ENCODE results near the gene TMEM247. TPM values are rescaled to one million over a fixed set of nuclear protein-coding genes. Genes with fewer than 3 reads are reported as not detected.

TMEM247 gene
- total and polyA plus RNA-seq, 2 donors from 2014 or later: not detected

DNA sequence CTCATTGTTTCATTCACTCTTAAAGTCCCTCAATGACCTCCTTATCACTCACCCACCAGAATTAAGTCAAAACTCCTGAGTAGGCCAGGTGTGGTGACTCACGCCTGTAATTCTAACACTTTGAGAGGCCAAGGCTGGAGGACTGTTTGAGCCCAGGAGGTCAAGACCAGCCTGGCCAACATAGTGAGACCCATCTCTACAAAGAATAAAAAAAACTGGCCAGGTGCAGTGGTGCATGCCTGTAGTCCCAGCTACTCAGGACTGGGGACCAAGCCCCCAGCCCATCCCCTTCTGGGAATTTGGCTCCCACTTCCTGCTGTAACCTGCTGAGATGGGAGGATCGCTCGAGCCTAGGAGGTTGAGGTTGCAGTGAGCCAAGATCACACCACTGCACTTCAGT, 28.9 kb downstream of the TMEM247 start:
- Histone ChIP-seq H3K4me1 (ENCODE audit: control insufficient read depth in 2 of 3, insufficient read depth in 2 of 3, low read depth in 1 of 3, low read length in 3 of 3) (no peaks in the 10 kb centered on the region), H3K9me3 (ENCODE audit: control insufficient read depth in 2 of 3, insufficient read depth in 1 of 3, low read length in 3 of 3) (no peaks in the 10 kb centered on the region), H3K4me3 (ENCODE audit: low read length in 3 of 3) (no peak overlapping the region), H3K36me3 (ENCODE audit: control insufficient read depth in 2 of 3, insufficient read depth in 3 of 3, low read length in 3 of 3) (no peaks in the 10 kb centered on the region), H3K27me3 (ENCODE audit: control insufficient read depth, insufficient read depth, low read length) (no peaks in the 10 kb centered on the region), H3K27ac (ENCODE audit: low read depth in 2 of 2, low read length in 2 of 2) (no peak overlapping the region), H3K9ac (ENCODE audit: low read length in 3 of 3) (no peak overlapping the region)
- TF ChIP-seq, protein P1, sequence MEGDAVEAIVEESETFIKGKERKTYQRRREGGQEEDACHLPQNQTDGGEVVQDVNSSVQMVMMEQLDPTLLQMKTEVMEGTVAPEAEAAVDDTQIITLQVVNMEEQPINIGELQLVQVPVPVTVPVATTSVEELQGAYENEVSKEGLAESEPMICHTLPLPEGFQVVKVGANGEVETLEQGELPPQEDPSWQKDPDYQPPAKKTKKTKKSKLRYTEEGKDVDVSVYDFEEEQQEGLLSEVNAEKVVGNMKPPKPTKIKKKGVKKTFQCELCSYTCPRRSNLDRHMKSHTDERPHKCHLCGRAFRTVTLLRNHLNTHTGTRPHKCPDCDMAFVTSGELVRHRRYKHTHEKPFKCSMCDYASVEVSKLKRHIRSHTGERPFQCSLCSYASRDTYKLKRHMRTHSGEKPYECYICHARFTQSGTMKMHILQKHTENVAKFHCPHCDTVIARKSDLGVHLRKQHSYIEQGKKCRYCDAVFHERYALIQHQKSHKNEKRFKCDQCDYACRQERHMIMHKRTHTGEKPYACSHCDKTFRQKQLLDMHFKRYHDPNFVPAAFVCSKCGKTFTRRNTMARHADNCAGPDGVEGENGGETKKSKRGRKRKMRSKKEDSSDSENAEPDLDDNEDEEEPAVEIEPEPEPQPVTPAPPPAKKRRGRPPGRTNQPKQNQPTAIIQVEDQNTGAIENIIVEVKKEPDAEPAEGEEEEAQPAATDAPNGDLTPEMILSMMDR (IDR thresholded peaks at IDR 0.05; ENCODE audit: borderline replicate concordance, extremely low read depth, insufficient read depth): no peak
- intact Hi-C loops (cut with DNase I): no loop called here
- no peak for DNase-seq
- FAIRE-seq: no peak

DNA sequence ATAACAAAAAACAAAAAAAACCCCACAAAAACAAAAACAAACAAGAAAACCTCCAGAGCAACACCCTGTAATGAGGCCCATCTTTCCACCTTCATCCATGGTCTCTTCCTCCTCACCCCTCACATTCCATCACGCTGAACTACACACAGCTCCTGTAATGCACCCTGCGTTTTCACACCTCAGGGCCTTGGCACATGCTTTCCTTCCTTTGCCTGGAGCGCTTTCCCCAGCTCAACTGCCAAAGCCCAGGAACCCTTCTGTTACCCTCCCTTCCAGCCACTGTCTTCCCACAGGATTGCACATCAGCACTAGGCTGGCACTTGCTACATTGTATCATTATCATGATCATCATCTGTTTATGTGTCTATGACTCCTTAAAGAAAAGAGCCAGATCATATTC, 29.4 kb downstream of the TMEM247 start:
- Histone ChIP-seq H3K9me3 (ENCODE audit: control insufficient read depth in 2 of 3, insufficient read depth in 1 of 3, low read length in 3 of 3) (no peaks in the 10 kb centered on the region), H3K4me3 (ENCODE audit: low read length in 3 of 3) (no peak overlapping the region), H3K9ac (ENCODE audit: low read length in 3 of 3) (no peak overlapping the region), H3K4me1 (ENCODE audit: control insufficient read depth in 2 of 3, insufficient read depth in 2 of 3, low read depth in 1 of 3, low read length in 3 of 3) (no peaks in the 10 kb centered on the region), H3K27me3 (ENCODE audit: control insufficient read depth, insufficient read depth, low read length) (no peaks in the 10 kb centered on the region), H3K27ac (ENCODE audit: low read depth in 2 of 2, low read length in 2 of 2) (no peak overlapping the region), H3K36me3 (ENCODE audit: control insufficient read depth in 2 of 3, insufficient read depth in 3 of 3, low read length in 3 of 3) (no peaks in the 10 kb centered on the region)
- DNase-seq (no peak), FAIRE-seq (no peak)
- TF ChIP-seq, protein P1 (IDR thresholded peaks at IDR 0.05; ENCODE audit: borderline replicate concordance, extremely low read depth, insufficient read depth): no peak
- intact Hi-C loops (cut with DNase I): no loop called here

DNA sequence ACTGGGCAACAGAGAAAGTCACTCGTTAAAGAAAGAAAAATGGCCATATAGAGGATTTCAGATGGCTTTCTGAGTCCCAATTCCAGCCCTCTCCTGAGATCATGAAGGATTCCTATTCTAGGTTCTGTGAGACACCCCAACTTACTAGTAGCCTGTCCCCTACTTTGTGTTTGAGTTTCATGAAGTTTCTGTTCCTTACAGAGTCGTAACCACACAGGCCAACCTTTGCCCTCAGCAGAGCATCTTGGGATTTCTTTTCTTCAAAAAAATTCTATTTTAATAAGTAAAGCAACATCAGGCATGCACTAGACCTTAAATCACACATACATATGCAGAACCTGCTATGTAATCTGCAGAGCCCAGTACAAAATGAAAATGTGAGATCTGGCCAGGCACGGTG, 30.4 kb downstream of the TMEM247 start:
- no peak for DNase-seq
- Histone ChIP-seq H3K27me3 (ENCODE audit: control insufficient read depth, insufficient read depth, low read length) (no peaks in the 10 kb centered on the region), H3K9me3 (ENCODE audit: control insufficient read depth in 2 of 3, insufficient read depth in 1 of 3, low read length in 3 of 3) (peaks cover 0 to 4% (median 0%) of the 10 kb centered on the region in 3 donors), H3K9ac (ENCODE audit: low read length in 3 of 3) (no peak overlapping the region), H3K27ac (ENCODE audit: low read depth in 2 of 2, low read length in 2 of 2) (no peak overlapping the region), H3K4me3 (ENCODE audit: low read length in 3 of 3) (no peak overlapping the region), H3K4me1 (ENCODE audit: control insufficient read depth in 2 of 3, insufficient read depth in 2 of 3, low read depth in 1 of 3, low read length in 3 of 3) (no peaks in the 10 kb centered on the region), H3K36me3 (ENCODE audit: control insufficient read depth in 2 of 3, insufficient read depth in 3 of 3, low read length in 3 of 3) (no peaks in the 10 kb centered on the region)
- no peak for FAIRE-seq
- TF ChIP-seq, protein P1 (IDR thresholded peaks at IDR 0.05; ENCODE audit: borderline replicate concordance, extremely low read depth, insufficient read depth): no peak
- intact Hi-C loops (cut with DNase I): no loop called here

DNA sequence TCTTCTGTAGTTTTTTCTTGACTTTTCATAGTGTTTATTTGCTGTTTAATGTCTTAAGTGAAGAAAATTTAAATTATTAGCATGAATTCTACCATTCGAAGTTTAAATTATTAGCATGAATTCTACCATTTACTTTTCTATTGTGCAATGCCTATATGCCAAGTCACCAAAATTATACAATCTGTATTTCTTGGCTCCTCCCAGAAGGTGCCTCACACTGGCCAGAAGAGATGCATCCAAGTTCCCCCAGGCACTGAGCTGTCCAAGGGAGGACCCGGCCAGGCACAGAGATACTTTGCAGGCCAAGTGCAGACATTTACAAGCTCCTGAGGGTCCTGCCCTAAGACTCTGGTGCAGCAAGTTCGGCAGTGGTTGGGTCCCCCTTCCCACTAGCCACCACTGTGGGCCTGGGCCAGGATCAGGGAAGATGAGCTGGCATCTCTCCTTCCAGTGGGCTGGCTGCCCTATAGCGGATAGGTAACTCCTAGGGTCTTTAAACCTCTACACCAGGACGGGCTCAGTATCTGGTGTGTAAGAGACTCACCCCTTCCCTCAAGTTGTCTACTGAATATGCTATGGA, 31.3 kb downstream of the TMEM247 start:
- Histone ChIP-seq H3K9me3 (ENCODE audit: control insufficient read depth in 2 of 3, insufficient read depth in 1 of 3, low read length in 3 of 3) (peaks cover 0 to 4% (median 0%) of the 10 kb centered on the region in 3 donors), H3K27me3 (ENCODE audit: control insufficient read depth, insufficient read depth, low read length) (no peaks in the 10 kb centered on the region), H3K9ac (ENCODE audit: low read length in 3 of 3) (no peak overlapping the region), H3K27ac (ENCODE audit: low read depth in 2 of 2, low read length in 2 of 2) (no peak overlapping the region), H3K36me3 (ENCODE audit: control insufficient read depth in 2 of 3, insufficient read depth in 3 of 3, low read length in 3 of 3) (no peaks in the 10 kb centered on the region), H3K4me1 (ENCODE audit: control insufficient read depth in 2 of 3, insufficient read depth in 2 of 3, low read depth in 1 of 3, low read length in 3 of 3) (no peaks in the 10 kb centered on the region), H3K4me3 (ENCODE audit: low read length in 3 of 3) (no peak overlapping the region)
- intact Hi-C loops (cut with DNase I): no loop called here
- TF ChIP-seq, protein P1 (IDR thresholded peaks at IDR 0.05; ENCODE audit: borderline replicate concordance, extremely low read depth, insufficient read depth): no peak
- FAIRE-seq (no peak), DNase-seq (no peak)
